Progenitor cell of endocrine pancreas (in vitro differentiated cells): ENCODE results near the gene SEH1L. TPM values are rescaled to one million over a fixed set of nuclear protein-coding genes. Genes with fewer than 3 reads are reported as not detected.

Experiments used
- DNase-seq: peaks from one replicate; pipeline ENCODE4 v3.0.0; 2021; ENCODE audit warnings: low spot score; ENCODE audit not compliant: unreplicated experiment
- H3K27ac Mint-ChIP-seq: 2 replicates; pipeline ENCODE4 v1.8.0; 2021; ENCODE audit warnings: mild to moderate bottlenecking, moderate library complexity, mixed read lengths
- H3K27me3 Mint-ChIP-seq: 2 replicates; pipeline ENCODE4 v1.8.0; 2021; ENCODE audit warnings: mixed read lengths
- H3K36me3 Mint-ChIP-seq: 2 replicates; pipeline ENCODE4 v1.8.0; 2022; ENCODE audit warnings: mixed read lengths; ENCODE audit not compliant: insufficient read depth
- H3K4me1 Mint-ChIP-seq: 2 replicates; pipeline ENCODE4 v1.8.0; 2021; ENCODE audit warnings: low read depth, mixed read lengths
- H3K4me3 Mint-ChIP-seq: 2 replicates; pipeline ENCODE4 v1.8.0; 2021; ENCODE audit warnings: low read depth, mild to moderate bottlenecking, moderate library complexity, mixed read lengths
- H3K9me3 Mint-ChIP-seq: 2 replicates; pipeline ENCODE4 v1.8.0; 2021; ENCODE audit warnings: low read depth, mixed read lengths
- CTCF ChIP-seq: fragments of 200-600 bp; sonication (generic); IDR thresholded peaks from one replicate; pipeline ENCODE4 v1.5.0; 2021; ENCODE audit warnings: antibody characterized with exemption, mild to moderate bottlenecking; ENCODE audit not compliant: unreplicated experiment
- total RNA-seq: library from RNA; stranded (reverse); gene quantifications from 2 replicates; pipeline ENCODE4 v1.2.1, GENCODE V29; 2021

Gene SEH1L
- total RNA-seq, 1 donor from 2014 or later: 43.3 TPM

- no peak overlapping the region for H3K27ac Mint-ChIP-seq
Observed at GRCh38 chr18:12960395-12960794, 12.6 kb downstream of the SEH1L start.

GRCh38 chr18:12960853-12961397 is 13.1 kb downstream of the SEH1L start:
- no peaks in the 10 kb centered on the region for H3K4me1 Mint-ChIP-seq
- H3K9me3 Mint-ChIP-seq: no peaks in the 10 kb centered on the region
- H3K27ac Mint-ChIP-seq: peak overlapping the region; percentile 65
- no peak overlapping the region for H3K4me3 Mint-ChIP-seq
- DNase-seq: no peak
- TF ChIP-seq CTCF: no peak
- H3K36me3 Mint-ChIP-seq: peaks cover 26% of the 10 kb centered on the region
- no peaks in the 10 kb centered on the region for H3K27me3 Mint-ChIP-seq

More at GRCh38 chr18:12960395-12960794, 12.6 kb downstream of the SEH1L start:
- Mint-ChIP-seq H3K9me3 (no peaks in the 10 kb centered on the region), H3K27me3 (no peaks in the 10 kb centered on the region), H3K36me3 (peaks cover 24% of the 10 kb centered on the region), H3K4me1 (no peaks in the 10 kb centered on the region), H3K4me3 (no peak overlapping the region)
- DNase-seq: no peak
- no peak for TF ChIP-seq CTCF

- H3K4me3 Mint-ChIP-seq: no peak overlapping the region
- peaks cover 24% of the 10 kb centered on the region for H3K36me3 Mint-ChIP-seq
- no peak overlapping the region for H3K27ac Mint-ChIP-seq
- no peaks in the 10 kb centered on the region for H3K4me1 Mint-ChIP-seq
- H3K27me3 Mint-ChIP-seq: no peaks in the 10 kb centered on the region
- DNase-seq: no peak
- no peak for TF ChIP-seq CTCF
- H3K9me3 Mint-ChIP-seq: no peaks in the 10 kb centered on the region
Observed at GRCh38 chr18:12963069-12963468, 15.3 kb downstream of the SEH1L start.

- no peak overlapping the region for H3K27ac Mint-ChIP-seq
- no peak for TF ChIP-seq CTCF
- peaks cover 33% of the 10 kb centered on the region for H3K36me3 Mint-ChIP-seq
- H3K27me3 Mint-ChIP-seq: no peaks in the 10 kb centered on the region
- H3K4me1 Mint-ChIP-seq: no peaks in the 10 kb centered on the region
- H3K4me3 Mint-ChIP-seq: no peak overlapping the region
- DNase-seq: no peak
- no peaks in the 10 kb centered on the region for H3K9me3 Mint-ChIP-seq
Observed at GRCh38 chr18:12968115-12968514, 20.3 kb downstream of the SEH1L start.

- Mint-ChIP-seq H3K9me3 (no peaks in the 10 kb centered on the region), H3K27me3 (no peaks in the 10 kb centered on the region), H3K36me3 (peaks cover 31% of the 10 kb centered on the region), H3K27ac (no peak overlapping the region), H3K4me1 (no peaks in the 10 kb centered on the region), H3K4me3 (no peak overlapping the region)
- no peak for DNase-seq
- no peak for TF ChIP-seq CTCF
Observed at GRCh38 chr18:12968619-12969018, 20.8 kb downstream of the SEH1L start.
